Mucosa of descending colon (tissue), 3 donors: ENCODE data around the gene GALNT18. TPM values are rescaled to one million over a fixed set of nuclear protein-coding genes. Genes with fewer than 3 reads are reported as not detected.

Experiments used
- ATAC-seq: fragments of 200-7000 bp; cut with Tn5 transposase; one replicate; pipeline ENCODE4 v1.9.1; 2020; ENCODE audit warnings: mild to moderate bottlenecking, moderate library complexity
- DNase-seq, 3 donors: peaks; one replicate each; pipeline ENCODE4 v3.0.0-alpha.2; 2020
- H3K36me3 ChIP-seq: fragments of 200-600 bp; one replicate; pipeline ENCODE4 v1.8.0; 2021; ENCODE audit warnings: low read depth, mild to moderate bottlenecking
- H3K4me1 ChIP-seq: fragments of 200-600 bp; one replicate; pipeline ENCODE4 v1.8.0; 2021; ENCODE audit warnings: low read depth, mild to moderate bottlenecking
- H3K4me3 ChIP-seq: fragments of 200-600 bp; one replicate; pipeline ENCODE4 v1.8.0; 2021; ENCODE audit warnings: mild to moderate bottlenecking
- H3K9me3 ChIP-seq: fragments of 200-600 bp; one replicate; pipeline ENCODE4 v1.8.0; 2021; ENCODE audit warnings: mild to moderate bottlenecking
- intact Hi-C, 2 donors: fragments of 100-400 bp; cut with DNase I in 1 of 2; cut with micrococcal nuclease in 1 of 2; formaldehyde crosslinking; loops; one replicate each; pipeline versions ENCODE4 v1.11.0 to v1.11.1; 2022; cut with DNase I, micrococcal nuclease
- total RNA-seq, 3 donors: library from RNA; stranded (reverse); fragmentation: NEBNext Ultra II Directional in 2 of 3; extraction: Animal tissue kit (Norgen Biotek cat#: 25700) in 2 of 3; gene quantifications; one replicate each; pipeline versions ENCODE4 v1.2.1 to v1.2.4, GENCODE V29; 2021 to 2023
- TF ChIP-seq, protein P1 (sequence below): fragments of 200-600 bp; IDR thresholded peaks from one replicate; pipeline ENCODE4 v1.8.0; 2022; ENCODE audit warnings: antibody characterized with exemption, mild to moderate bottlenecking
- donor health status: DM: no; HTN: no; CAD: no; lungs with moderate emphysema.
- donor health status: DM: no; HTN: no; CAD: no.
- donor health status: DM: no; HTN: yes; CAD: no.

Gene GALNT18
- total RNA-seq, 3 donors from 2014 or later = 2.0 to 27.8 (median 5.4) TPM

- intact Hi-C loops = no loop called here
- Histone ChIP-seq H3K4me3 (no peak overlapping the region), H3K9me3 (no peaks in the 10 kb centered on the region), H3K36me3 (no peaks in the 10 kb centered on the region), H3K4me1 (no peaks in the 10 kb centered on the region)
- TF ChIP-seq, protein P1, sequence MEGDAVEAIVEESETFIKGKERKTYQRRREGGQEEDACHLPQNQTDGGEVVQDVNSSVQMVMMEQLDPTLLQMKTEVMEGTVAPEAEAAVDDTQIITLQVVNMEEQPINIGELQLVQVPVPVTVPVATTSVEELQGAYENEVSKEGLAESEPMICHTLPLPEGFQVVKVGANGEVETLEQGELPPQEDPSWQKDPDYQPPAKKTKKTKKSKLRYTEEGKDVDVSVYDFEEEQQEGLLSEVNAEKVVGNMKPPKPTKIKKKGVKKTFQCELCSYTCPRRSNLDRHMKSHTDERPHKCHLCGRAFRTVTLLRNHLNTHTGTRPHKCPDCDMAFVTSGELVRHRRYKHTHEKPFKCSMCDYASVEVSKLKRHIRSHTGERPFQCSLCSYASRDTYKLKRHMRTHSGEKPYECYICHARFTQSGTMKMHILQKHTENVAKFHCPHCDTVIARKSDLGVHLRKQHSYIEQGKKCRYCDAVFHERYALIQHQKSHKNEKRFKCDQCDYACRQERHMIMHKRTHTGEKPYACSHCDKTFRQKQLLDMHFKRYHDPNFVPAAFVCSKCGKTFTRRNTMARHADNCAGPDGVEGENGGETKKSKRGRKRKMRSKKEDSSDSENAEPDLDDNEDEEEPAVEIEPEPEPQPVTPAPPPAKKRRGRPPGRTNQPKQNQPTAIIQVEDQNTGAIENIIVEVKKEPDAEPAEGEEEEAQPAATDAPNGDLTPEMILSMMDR = no peak
- DNase-seq (no peak), ATAC-seq (no peak)
These were observed 317.3 kb downstream of the GALNT18 start for GRCh38 chr11:11304550-11304949.

GRCh38 chr11:11302565-11302964 is 319.2 kb downstream of the GALNT18 start:
- TF ChIP-seq, protein P1 = no peak
- H3K9me3 ChIP-seq = no peaks in the 10 kb centered on the region
- ATAC-seq (no peak), DNase-seq (no peak)
- intact Hi-C loops = no loop called here
- H3K4me3 ChIP-seq = no peak overlapping the region
- no peaks in the 10 kb centered on the region for H3K4me1 ChIP-seq
- H3K36me3 ChIP-seq = no peaks in the 10 kb centered on the region

DNA sequence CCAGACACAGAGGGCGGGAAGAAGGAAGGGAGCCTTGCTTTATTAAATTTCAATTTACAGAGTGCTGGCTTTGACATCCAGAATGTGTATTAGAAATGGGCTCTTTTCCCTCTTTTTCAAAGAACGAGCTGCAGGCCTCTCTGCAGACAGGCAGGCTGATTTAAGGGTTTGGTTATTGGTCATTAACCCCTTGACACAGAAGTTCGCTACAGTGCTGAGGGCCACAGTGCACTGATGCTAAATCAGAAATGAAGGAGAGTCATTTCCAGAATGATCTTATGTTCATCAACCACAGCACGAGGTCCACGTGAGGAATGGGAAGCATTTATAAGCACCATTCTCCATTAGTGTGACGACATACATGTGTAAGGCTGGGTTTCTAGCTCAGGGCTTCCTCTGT is 320.6 kb downstream of the GALNT18 start:
- TF ChIP-seq, protein P1 = no peak
- intact Hi-C loops = no loop called here
- Histone ChIP-seq H3K9me3 (no peaks in the 10 kb centered on the region), H3K4me1 (no peaks in the 10 kb centered on the region), H3K4me3 (no peak overlapping the region), H3K36me3 (no peaks in the 10 kb centered on the region)
- ATAC-seq = no peak
- DNase-seq = no peak

DNA sequence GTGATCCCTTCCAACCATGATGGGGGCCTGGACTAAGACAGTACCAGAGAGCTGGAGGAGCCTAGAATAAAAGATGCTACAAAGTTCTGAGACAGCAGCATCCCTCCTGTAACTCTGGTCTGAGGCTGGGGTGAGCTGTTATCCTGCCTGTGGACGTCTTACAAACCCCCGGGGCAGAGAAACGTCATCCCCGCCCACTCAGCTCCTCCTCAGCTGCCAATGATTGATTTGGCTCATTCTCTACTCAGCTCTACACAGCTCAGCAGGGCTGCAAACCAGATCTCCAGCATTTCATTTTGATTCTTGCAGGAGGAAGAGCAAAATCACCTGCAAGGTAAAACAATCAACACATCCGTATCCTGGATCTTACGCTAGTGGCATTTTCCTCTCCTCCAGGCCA is 324.2 kb downstream of the GALNT18 start:
- TF ChIP-seq, protein P1 = no peak
- ATAC-seq (no peak), DNase-seq (no peak)
- no peaks in the 10 kb centered on the region for H3K4me1 ChIP-seq
- no peaks in the 10 kb centered on the region for H3K36me3 ChIP-seq
- intact Hi-C loops = no loop called here
- H3K9me3 ChIP-seq = no peaks in the 10 kb centered on the region
- no peak overlapping the region for H3K4me3 ChIP-seq

DNA sequence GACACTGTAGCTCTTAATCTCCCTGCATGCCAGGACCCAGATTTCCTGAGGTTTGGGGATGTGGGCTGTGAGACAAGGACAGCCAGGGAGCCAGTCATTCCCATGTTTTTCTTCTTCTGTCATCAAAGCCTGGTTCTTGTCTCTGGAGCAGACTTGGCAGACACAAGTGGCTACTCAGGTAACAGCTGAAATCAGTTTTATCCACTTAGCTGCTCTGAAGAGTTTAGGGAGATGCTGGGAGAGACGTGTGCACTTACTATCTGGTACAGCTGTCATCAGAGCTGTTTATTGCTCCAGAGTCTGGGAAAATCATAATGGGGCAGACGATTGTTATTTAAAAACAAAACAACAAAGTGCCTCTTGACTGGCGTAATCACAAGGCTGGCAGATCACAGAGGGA is 325.4 kb downstream of the GALNT18 start:
- intact Hi-C loops = no loop called here

GRCh38 chr11:11294551-11294855 is 327.3 kb downstream of the GALNT18 start:
- no peaks in the 10 kb centered on the region for H3K36me3 ChIP-seq
- intact Hi-C loops = no loop called here
- DNase-seq (no peak), ATAC-seq (no peak)
- H3K4me1 ChIP-seq = no peaks in the 10 kb centered on the region
- H3K4me3 ChIP-seq = no peak overlapping the region
- TF ChIP-seq, protein P1 = no peak
- H3K9me3 ChIP-seq = no peaks in the 10 kb centered on the region

More for the DNA sequence above, 325.4 kb downstream of the GALNT18 start:
- H3K4me3 ChIP-seq = no peak overlapping the region
- DNase-seq (no peak), ATAC-seq (no peak)
- H3K36me3 ChIP-seq = no peaks in the 10 kb centered on the region
- TF ChIP-seq, protein P1 = no peak
- H3K9me3 ChIP-seq = no peaks in the 10 kb centered on the region
- H3K4me1 ChIP-seq = no peaks in the 10 kb centered on the region
